Stimulated activated CD4-positive, alpha-beta T cell treated with anti-CD3 and anti-CD28 coated beads, TNF-alpha, amount 100 ng/mL, for 48 hours (primary cell): ENCODE results near the gene GOLGA8B.
"Not testable (repeated sequence)": the region's sequence is repeated elsewhere in the genome, so short reads cannot be mapped to it uniquely, and the experiment has no call there.

Source experiments
- DNase-seq, 3 donors: peaks; one replicate each; pipeline ENCODE4 v3.0.0-alpha.2; 2020; ENCODE audit warnings: low read depth in 3 of 3

The GOLGA8B gene

DNA sequence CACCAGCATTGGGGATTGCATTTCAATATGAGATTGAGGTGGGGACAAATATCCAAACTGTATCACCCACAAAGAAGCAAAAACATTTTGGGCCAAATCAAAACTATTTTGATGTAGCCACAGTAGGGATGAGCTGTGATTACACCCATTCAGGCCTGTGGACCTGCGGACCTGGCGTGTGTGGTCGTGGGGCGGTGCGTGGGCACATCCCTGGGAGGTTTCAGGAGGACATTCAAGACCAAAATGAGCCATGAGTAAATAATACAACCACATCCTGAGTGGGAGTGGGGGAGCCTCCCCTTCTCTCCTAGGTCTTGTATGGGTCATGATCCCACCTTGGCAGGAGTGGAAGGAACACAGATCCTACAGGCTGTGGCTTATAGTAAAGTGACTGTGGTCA, 23.7 kb downstream of the GOLGA8B start:
- not testable (repeated sequence) for DNase-seq

- not testable (repeated sequence) for DNase-seq
Observed at GRCh38 chr15:34555162-34555561, 28.3 kb downstream of the GOLGA8B start.

- DNase-seq: not testable (repeated sequence)
Observed at GRCh38 chr15:34554716-34555115, 28.7 kb downstream of the GOLGA8B start.

GRCh38 chr15:34554126-34554525, 29.3 kb downstream of the GOLGA8B start:
- DNase-seq: not testable (repeated sequence)

DNA sequence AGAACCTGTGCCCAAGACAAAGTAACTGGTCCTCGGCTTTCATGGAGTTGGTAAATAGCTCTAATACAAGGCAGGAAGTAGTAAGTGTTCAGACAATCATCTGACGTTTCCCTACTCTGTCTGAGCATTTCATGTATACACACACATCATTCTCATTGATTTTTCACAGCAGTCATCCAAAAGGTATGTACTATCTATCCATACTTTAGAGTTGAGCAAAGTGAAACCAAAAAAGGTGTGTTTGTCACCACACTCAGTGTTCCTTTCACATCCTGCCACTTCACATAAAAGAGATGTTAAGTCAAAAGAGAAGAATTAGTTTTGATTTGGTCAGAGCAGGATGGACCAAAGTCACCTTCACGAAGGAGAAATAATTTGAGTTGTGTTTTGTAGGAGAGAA, 33.3 kb downstream of the GOLGA8B start:
- DNase-seq: not testable (repeated sequence)

DNA sequence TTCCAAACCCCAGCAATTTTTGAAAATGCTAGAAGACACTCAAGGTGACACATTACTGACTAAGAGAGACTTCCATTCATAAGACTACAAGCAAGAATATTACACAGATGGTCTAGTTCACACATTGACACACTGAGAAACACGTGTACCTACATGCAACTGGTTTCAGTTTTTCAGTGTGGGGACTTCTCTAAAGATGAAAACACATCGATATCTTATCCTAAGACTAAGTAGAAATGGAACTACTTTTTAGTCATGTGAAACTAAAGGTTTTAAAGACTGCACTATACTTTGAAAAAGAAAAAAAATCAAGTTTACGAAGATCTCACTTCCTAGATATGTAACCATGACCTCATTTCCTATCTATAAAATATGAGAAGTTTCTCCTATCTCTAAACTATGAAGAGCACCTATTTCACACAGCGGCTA, 34.1 kb downstream of the GOLGA8B start:
- DNase-seq: not testable (repeated sequence)

- not testable (repeated sequence) for DNase-seq
Observed at GRCh38 chr15:34543860-34544649, 39.4 kb downstream of the GOLGA8B start.

DNA sequence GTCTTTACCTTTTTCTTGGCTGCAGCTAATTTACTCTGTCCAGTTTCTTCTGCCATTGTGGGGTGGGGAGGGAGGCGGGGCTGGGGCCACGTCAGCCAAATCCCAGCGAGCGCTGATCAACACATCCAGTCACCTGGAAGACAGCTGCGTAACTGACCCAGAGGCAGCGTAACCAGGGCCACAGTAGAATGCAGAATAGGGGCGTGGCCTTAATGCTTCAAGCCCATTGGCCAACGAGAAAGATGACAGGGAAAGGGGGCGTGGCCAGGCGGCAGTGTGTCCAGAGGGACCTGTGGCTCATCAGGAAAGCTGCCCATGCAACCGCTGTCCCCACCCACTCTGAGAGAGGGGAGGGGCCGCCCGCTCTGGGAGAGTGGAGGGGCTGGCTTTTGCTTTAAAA, 47.6 kb downstream of the GOLGA8B start:
- DNase-seq: not testable (repeated sequence)
